ENCODE results near the gene OPTC. TPM values are rescaled to one million over a fixed set of nuclear protein-coding genes. Genes with fewer than 3 reads are reported as not detected.

Gene OPTC
- total and polyA plus RNA-seq, 11 donors: not detected

DNA sequence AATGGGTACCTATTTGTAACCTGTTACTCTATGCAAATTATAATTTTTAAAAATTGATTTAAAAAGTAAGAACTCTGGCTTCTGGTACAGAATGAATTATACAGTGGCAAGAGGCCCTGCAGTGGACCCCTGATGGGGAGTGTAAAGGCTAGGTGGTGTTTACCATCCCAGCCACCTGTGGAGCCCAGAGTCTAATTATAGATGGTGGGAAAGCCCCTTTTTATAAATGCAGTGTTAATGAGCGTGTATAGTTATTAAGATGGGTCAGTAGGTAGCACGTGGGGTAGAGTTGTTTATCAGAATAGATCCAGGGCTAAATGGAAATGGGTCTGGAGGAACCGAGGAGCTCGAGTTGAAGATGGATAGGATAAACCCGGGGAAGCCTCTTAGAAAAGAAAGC lies 32.2 kb upstream of the OPTC start:
- WGBS, 4 donors: 73 to 80% (median 76%) methylated on average over 5 of the region's 5 CpGs
- DNase-seq (no peak), ATAC-seq (no peak)
- Histone ChIP-seq H3K4me1 (peaks cover 0 to 46% (median 19%) of the 10 kb centered on the region in 12 donors), H3K27ac (no peak overlapping the region), H3K36me3 (no peaks in the 10 kb centered on the region), H3K27me3 (peaks cover 0 to 5% (median 0%) of the 10 kb centered on the region in 9 donors), H3K4me3 (no peak overlapping the region), H3K9me3 (no peaks in the 10 kb centered on the region)
- TF ChIP-seq, protein P1, sequence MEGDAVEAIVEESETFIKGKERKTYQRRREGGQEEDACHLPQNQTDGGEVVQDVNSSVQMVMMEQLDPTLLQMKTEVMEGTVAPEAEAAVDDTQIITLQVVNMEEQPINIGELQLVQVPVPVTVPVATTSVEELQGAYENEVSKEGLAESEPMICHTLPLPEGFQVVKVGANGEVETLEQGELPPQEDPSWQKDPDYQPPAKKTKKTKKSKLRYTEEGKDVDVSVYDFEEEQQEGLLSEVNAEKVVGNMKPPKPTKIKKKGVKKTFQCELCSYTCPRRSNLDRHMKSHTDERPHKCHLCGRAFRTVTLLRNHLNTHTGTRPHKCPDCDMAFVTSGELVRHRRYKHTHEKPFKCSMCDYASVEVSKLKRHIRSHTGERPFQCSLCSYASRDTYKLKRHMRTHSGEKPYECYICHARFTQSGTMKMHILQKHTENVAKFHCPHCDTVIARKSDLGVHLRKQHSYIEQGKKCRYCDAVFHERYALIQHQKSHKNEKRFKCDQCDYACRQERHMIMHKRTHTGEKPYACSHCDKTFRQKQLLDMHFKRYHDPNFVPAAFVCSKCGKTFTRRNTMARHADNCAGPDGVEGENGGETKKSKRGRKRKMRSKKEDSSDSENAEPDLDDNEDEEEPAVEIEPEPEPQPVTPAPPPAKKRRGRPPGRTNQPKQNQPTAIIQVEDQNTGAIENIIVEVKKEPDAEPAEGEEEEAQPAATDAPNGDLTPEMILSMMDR (IDR thresholded peaks at IDR 0.05): no peak
- no peak for TF ChIP-seq POLR2A (IDR thresholded peaks at IDR 0.05)
- intact Hi-C loops (cut with DNase I): loop anchor here in 1 of 10 donors (10.0 kb wide), 1 partner anchor 217 kb away; no protein-coding TSS in a partner anchor

DNA sequence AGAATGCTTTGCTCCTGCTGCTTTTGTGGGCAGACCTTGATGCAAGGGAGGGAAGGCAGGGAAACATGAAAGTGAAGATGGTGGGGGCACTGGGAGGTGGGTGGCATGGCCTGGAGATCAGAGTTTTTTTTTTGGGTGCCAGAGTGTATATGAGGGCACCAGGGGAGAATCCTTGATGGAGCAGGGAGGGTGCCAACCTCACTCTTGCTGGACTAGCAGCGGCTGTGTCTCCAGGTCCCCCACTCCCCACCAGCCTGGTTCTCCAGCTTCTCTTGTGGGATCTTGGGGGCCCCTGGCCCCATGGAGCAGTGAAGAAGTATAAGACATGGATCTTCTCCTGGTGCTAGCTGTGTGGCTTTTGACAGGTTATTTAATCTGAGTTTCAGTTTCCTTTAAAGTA lies 31.8 kb upstream of the OPTC start:
- TF ChIP-seq, protein P1 (IDR thresholded peaks at IDR 0.05): no peak
- TF ChIP-seq POLR2A (IDR thresholded peaks at IDR 0.05): no peak
- Histone ChIP-seq H3K36me3 (no peaks in the 10 kb centered on the region), H3K4me1 (peaks cover 0 to 50% (median 23%) of the 10 kb centered on the region in 12 donors), H3K27ac (peak overlapping the region in 1 of 12 donors; percentile 89), H3K27me3 (peaks cover 0 to 5% (median 0%) of the 10 kb centered on the region in 9 donors), H3K4me3 (no peak overlapping the region), H3K9me3 (no peaks in the 10 kb centered on the region)
- ATAC-seq (no peak), DNase-seq (no peak)
- 93 to 100% (median 99%) methylated on average over 1 of the region's 1 CpG for WGBS, 4 donors
- intact Hi-C loops (cut with DNase I): loop anchor here in 1 of 10 donors (10.0 kb wide), 1 partner anchor 217 kb away; no protein-coding TSS in a partner anchor

GRCh38 chr1:203462878-203463277 lies 31.1 kb upstream of the OPTC start:
- 89 to 95% (median 91%) methylated on average over 6 of the region's 6 CpGs for WGBS, 4 donors
- no peak overlapping the region for H3K4me3 ChIP-seq
- H3K4me1 ChIP-seq: peaks cover 0 to 57% (median 26%) of the 10 kb centered on the region in 12 donors
- peaks cover 0 to 3% (median 0%) of the 10 kb centered on the region in 9 donors for H3K27me3 ChIP-seq
- ATAC-seq: peak in 1 of 4 donors; percentile 64
- TF ChIP-seq POLR2A (IDR thresholded peaks at IDR 0.05): no peak
- TF ChIP-seq, protein P1 (IDR thresholded peaks at IDR 0.05): no peak
- peak overlapping the region in 6 of 12 donors; percentile 2 to 89 (median 70) for H3K27ac ChIP-seq
- intact Hi-C loops (cut with DNase I): loop anchor here in 1 of 10 donors (10.0 kb wide), 1 partner anchor 218 kb away; no protein-coding TSS in a partner anchor
- no peak for DNase-seq
- no peaks in the 10 kb centered on the region for H3K9me3 ChIP-seq
- H3K36me3 ChIP-seq: no peaks in the 10 kb centered on the region

DNA sequence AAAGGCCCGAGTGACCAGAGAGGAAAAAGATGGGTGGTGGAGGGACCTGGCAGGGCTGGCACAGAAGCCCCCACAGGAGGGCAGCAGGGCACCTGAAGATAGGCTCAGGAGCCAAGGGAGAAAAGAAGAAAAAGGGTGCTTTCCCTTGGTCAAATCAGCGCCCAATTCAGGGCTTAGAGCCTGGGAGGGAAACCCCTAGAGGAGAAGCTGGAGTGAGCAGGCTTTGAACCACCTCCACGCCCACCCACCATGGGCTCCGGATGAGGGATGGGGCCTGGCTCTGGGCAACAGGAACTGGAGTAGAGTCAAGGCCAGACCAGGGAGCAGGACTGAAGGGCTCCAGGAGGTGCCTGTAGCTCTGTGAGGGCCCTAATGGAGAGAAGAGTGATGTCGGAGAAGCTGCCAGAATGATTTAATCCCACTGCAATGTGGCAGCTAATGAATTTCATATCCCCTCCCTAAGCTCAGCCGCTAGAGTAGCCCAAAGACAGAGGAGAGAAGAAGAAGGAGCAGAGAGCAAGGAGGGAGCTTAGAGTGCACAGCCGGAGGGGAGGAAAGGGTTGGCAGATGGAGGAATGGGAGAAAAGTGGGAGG lies 30.4 kb upstream of the OPTC start:
- intact Hi-C loops (cut with DNase I): loop anchor here in 1 of 10 donors (10.0 kb wide), 1 partner anchor 219 kb away; no protein-coding TSS in a partner anchor
- 70 to 81% (median 77%) methylated on average over 7 of the region's 7 CpGs for WGBS, 4 donors
- H3K4me3 ChIP-seq: peak overlapping the region in 1 of 12 donors; percentile 6
- no peaks in the 10 kb centered on the region for H3K9me3 ChIP-seq
- H3K27ac ChIP-seq: peak overlapping the region in 10 of 12 donors; percentile 2 to 89 (median 72)
- DNase-seq (no peak), ATAC-seq (peak; percentile 10 to 72 (median 44))
- no peaks in the 10 kb centered on the region for H3K27me3 ChIP-seq
- peaks cover 0 to 57% (median 27%) of the 10 kb centered on the region in 12 donors for H3K4me1 ChIP-seq
- TF ChIP-seq, protein P1 (IDR thresholded peaks at IDR 0.05): no peak
- no peak for TF ChIP-seq POLR2A (IDR thresholded peaks at IDR 0.05)
- no peaks in the 10 kb centered on the region for H3K36me3 ChIP-seq

Measured in heart left ventricle (tissue), 16 donors.